OCI-M2 (cell line): ENCODE results near the gene DENND1A.

ENCODE experiments used
- DNase-seq: peaks from one replicate; lab custom pipeline; 2025; ENCODE audit not compliant: unreplicated experiment; lab: John Stamatoyannopoulos, UW

The DENND1A gene

DNA sequence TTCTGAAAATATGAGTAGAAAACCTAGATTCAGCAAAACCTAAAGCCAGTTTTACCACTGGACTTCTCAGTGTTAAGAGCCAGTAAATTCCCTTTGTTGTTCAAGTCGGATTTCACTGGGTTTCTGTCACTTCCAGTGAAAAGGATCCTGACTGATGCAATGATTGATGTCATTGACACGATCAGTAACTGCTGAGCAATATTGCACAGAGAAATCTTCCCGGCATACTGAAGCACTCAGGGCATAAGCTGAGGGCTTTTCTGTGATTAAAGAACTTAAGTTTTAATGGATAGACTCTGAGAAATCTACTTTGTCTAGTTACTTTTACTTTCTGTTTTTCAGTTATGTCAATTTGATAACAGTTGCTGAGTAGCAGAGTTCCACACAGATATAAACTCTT, 61.9 kb downstream of the DENND1A start:
- DNase-seq, result no peak

DNA sequence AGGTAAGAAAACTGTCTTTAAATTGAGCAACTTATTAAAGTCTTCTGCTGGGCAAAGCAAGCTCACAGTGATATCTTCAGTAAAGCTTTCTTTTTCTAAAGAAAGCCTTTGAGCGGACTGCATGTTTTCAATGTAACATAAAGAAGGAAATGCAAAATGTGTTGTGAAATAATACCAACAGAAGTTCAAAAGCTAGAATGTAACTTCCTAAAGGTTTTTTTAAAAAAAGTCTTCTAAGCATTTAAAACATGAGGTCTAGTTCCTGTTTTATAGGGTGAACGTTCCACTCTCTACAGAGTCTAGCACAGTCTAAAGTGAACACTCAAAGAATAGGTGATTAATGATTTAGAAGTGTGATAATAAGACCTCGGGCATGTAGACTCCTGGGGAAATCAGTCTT, 62.9 kb downstream of the DENND1A start:
- no peak for DNase-seq

DNA sequence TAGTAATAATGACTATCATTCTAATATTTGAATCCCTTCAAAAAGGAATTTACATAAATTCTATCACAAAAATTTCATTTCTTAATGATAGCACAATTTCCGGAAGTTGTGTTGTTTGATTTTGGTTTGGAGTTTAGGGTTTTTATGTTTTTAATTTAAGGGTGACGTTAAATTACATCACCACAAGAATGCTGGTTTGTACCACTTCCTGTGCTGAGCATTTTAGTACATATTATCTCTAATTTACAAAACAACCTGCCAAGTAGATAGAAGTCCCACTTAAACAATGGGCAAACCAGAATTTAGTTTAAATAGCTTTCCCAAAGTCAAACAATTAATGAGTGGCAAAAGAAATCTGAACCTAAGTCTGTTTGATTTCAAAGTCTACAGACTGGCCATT, 63.4 kb downstream of the DENND1A start:
- DNase-seq, result no peak

DNA sequence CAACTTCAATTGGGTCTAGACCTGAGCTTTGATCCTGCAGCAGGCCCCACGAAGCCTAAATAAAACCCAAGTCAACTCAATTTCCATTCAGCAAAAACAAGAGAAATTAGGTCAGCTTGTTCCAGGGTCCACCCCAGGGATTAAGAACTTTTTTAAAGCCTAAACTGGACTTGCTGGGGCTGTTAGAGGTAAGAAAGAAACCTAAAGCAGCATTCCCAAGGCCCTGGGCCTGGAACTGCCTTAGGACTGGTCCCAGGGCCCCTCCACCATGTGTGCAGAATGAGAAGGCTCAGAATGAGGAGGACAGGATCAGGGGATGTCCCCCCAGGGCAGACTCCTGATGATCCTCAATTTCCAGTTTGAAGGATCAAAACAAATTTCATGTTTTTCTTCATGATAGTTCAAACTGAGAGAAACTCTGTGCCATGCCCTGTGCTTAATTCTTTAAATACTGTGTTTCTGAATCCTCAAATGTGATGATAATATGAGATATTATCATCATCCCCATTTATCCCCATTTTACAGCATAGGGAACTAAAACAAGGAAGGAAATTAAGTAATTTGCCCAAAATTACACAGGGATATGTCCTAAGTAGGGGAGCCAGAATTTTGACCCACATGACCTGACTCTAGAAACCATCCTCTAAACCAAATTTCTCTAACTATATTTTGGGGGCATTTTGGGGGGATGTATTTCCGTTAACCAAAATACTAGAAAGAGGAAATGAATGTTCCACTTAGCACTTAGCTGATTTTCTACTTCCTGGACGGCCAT, 64.5 kb downstream of the DENND1A start:
- DNase-seq, result no peak

DNA sequence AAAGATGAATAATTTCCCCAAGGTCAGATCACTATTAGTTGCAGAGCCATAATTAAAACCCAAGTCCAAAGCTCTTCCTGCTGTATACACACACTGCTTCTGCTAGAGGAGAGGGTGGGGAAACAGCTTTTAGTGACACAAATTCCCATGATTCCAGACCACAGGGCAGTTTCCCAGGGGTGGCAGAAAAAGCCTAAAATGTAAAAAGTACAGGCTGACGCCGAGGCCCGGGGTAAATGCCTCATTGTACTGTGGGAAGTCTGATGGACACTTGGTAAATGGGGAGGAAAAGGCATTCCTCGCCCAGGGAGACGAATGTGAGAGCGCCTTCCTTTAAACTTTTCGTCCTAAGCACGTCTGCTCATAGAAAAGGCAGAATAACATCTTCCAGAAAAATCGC, 65.7 kb downstream of the DENND1A start:
- DNase-seq, result no peak

DNA sequence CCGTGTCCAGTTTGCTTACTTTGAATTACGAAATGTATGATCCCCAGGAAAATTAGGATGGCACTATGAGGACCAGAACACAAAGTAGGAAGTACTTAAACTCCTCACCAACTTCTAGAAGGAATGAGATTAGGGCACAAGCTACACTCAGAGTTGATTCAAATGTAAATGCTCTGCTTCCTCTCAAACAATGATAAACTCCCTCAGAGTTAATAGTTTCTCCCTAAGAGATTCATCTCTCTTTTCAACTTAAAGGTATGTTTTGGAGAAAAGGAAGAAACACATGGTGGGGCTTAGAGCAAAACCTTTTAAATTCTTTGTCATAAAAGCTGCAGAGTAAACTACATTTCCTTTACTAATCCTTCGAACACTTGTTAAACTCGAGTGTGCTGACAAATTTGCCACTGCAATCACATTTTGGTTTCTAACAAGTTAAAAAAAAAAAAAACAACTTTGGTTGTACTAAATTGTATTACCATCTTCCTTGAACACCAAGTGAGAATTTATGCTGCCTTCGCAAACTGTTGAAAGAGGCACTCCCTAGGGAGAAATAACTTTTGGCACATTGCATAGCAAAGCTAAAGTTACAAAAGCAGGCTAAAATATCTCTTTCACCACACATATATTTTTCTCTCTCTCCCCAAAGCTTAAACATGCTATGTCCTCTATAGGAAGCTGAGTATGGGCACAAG, 66.6 kb downstream of the DENND1A start:
- no peak for DNase-seq

DNA sequence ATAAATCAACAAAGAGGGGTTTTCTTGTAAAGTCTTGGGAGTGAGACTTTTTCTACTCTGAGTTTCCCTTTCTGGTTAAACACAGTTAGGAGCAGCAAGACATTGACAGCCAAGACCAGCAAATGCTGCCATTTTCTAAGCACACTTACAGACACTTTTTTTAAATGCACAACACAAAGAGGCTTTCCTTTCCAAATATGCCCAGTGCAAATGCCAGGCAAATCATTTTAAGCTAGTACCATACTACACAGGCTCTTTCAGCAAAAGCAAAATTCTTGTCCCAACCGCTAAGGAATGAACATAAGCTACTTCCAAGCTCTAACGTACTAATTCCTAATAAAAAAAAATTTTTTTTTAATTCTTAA, 68.2 kb downstream of the DENND1A start:
- DNase-seq, result no peak

DNA sequence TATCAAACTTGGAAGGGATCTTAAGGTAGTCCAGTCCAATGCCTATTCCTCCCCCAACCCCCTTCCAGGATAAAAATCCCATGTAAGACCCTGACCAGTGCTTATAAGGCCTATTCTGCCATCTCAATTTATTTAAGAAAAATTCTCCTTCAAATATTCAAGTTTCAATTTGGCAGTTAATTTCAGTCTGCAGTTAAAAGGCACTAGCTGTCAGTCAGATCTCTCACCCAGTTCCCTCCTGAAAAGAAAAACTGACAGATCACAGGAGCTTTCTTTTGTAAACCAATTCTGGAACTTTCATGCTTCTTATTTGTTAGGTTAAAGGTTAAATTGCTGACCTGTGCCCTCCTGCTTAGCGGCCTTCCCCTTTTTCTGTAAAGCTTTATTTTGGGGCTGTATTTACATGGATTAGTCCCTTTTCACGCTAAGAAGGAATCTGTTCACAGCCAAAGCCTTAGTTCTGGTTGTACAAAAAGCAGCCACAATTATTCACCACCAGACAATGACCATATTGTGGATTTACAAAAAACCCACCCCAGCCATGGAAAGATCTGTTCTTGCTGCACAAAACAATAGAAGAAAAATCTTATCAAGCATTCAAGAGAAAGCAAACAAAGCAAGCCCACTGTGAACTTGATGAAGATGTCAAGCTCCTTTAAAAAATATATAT, 68.7 kb downstream of the DENND1A start:
- DNase-seq, result no peak

DNA sequence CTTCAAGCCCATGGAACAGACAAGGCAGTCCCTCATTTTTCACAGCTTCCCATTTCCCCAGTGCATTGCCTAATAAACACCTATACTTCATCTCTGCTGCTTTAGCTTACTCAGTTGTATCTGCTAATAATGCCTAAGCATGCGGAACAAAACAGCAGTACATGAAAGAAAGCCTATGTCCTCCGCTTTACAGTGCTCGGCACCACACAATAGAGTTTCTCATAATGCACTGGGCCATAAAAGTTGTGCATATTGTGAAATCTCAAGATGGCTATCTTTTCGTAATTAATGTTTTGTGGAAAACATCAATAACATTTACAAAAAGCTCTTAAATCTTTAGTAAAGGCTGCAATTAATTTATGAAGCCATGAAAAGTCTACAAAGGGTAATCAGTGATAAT, 69.3 kb downstream of the DENND1A start:
- DNase-seq, result no peak

DNA sequence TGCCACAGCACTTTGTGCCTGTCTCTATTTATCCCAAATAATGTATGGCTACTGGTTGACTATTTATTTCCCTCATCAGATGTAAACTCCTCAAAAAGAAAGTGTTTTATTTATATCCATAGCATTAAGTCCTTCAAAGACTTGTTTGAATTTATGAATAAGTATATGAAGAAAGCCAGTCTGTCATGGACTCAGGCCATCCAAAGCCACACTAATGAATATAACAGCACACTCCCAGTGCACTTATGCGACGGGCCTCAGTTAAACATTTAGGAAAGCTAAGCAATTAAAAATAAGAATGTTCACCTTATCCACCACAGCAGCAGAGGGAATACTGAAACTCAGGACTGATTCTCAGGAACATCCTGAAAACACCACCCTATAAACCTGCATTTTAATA, 77.5 kb downstream of the DENND1A start:
- DNase-seq, result no peak

DNA sequence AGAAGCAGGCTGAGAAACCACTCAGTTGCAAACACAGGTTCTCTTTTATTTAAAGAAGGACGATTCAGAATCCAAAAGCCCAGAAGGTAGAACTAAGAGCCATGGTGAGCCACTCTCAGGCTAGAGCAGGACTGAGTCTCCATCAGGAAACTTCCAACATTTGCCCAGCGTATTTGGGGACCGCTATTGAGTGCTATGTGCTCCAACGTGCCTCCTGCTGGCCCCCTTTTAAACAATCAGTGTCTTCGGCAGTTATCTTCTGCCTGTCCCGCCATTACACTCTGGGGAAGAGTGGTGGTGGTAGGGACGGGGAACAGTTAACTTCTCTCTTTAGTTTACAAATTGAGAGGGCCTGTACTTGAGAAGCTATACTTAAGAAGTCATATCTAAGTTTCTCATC, 78.1 kb downstream of the DENND1A start:
- no peak for DNase-seq

DNA sequence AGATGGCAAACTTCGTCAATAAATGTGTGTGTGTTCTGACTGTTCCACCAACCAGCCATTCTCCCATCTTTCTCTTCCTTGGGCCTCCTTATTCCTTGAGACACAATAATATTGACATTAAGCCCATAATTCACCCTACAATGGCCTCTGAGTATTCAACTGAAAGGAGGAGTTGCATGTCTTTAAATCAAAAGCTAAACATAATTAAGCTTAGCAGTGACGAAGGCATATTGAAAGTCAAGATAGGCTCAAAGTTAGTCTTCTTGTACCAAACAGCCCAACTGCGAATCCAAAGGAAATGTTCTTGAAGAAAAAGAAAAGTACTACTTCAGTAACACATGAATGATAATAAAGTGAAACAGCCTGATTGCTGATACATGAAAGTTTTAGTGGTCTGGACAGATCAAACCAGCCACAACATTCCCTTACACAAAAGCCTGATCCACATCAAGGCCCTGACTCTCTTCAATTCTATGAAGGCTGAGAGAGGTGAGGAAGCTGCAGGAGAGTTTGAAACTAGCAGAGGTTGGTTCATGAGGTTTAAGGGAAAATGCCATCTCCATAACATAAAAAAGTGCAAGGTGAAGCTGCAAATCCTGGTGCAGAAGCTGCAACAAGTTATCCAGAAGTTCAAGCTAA, 81.4 kb downstream of the DENND1A start:
- no peak for DNase-seq

DNA sequence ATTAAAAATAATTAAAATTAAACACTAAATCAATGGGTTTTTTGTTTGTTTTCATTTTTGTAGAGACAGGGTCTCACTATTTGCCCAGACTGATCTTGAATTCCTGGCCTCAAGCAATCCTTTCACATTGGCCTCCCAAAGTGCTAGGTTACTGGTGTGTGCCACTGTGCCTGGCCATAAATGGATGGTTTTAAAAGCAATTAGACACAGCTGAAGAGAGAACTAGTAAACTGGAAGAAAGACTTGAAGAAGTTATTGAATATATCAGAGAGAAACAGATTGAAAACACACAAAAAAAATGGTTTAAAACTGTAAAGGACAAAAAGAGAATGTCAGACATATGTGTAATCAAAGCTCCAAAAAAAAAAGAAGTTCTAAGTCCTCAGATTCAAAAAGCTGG, 83.0 kb downstream of the DENND1A start:
- no peak for DNase-seq

DNA sequence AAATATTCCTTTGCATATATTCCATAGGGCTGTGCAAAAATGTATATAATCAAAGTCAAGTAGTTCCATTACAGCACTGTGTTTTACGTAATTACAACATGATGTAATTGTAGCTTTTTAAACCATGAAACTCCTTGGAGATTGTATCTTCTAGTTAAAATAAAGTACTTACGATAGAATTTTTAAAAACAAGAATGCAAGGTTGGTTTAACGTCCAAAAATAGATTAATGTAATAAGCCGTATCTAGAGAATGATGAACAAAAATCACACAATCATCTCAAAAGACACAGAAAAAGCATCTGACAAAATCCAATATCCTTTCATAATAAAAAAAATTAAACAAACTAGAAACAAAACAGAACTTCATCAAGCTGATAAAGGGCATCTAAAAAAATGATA, 86.2 kb downstream of the DENND1A start:
- no peak for DNase-seq

DNA sequence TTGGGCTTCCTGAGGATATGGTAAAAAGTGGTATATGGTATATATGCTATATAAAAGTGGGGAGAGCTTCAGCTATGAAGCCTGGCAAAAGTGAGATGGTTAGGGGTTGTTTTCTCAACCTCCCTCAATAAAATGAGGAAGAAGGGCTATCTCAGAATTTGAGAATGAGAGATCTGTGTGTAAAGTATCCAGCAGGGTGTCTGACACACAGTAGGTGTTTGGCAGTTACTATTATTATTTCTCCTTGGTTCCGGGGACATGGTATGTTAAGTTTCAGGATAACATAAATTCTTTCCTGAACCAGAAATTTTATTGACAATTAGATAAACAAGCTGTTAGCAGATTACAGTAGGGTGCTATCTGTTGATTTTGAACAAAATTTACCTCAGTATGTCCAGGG, 94.1 kb downstream of the DENND1A start:
- no peak for DNase-seq

DNA sequence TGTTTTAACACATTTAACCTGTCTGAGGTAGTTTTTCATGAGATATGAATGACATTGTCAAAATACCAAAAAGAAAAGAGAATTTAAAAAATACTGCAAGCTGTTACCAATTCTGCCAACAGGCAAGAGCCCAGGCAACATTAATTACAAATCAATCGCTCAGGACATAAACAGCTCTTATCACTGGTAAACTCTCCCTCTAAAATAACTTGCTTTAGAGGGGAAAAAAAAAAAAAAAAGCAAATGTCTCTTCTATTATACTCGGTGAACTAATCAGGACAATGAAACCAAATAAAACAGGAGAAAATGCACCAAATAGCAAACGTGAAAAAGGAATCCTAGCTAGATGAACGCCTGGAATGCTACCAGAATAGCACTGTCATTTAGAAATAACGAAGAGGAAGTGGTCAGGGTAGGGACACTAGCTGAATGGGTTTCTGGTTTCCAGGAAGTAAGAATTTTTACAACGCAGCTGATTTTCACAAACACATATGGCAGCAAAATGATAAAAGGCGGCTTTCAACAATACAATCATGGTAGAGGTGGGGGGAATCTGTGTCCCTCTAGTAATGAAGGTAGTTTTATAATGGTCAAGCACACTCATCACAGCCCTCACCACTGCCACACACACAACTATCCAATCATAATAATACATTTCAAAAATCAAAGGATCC, 94.9 kb downstream of the DENND1A start:
- DNase-seq, result no peak

DNA sequence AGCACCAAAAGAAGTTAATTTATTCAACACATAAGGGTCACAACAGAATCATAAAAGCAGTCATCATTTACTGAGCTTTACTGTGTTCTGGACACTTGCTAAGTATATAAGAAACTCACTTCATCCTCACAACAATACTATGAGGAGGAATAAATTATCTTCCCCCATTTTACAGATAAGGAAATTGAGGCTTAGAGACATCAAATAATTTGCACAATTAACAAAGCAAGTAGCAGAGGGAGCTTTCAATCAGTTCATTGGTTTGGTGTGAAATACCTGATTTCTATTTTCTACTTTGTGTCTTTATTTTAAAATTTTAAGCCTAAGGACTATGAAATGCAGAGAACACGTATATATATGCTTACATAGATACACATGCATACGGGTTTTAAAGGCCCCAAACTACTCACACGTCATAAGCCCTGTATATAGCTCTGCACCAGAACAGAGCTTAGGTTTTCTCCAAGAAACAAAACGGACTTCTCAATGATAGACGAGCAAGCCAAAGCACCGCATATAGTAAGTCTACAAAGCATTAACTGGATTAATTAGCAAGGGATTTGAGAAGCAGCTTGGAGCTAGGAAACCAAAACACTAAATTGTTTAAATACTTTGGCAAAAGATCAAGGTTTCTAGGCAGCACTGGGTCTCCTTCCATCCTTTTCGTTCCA, 95.6 kb downstream of the DENND1A start:
- DNase-seq, result no peak

DNA sequence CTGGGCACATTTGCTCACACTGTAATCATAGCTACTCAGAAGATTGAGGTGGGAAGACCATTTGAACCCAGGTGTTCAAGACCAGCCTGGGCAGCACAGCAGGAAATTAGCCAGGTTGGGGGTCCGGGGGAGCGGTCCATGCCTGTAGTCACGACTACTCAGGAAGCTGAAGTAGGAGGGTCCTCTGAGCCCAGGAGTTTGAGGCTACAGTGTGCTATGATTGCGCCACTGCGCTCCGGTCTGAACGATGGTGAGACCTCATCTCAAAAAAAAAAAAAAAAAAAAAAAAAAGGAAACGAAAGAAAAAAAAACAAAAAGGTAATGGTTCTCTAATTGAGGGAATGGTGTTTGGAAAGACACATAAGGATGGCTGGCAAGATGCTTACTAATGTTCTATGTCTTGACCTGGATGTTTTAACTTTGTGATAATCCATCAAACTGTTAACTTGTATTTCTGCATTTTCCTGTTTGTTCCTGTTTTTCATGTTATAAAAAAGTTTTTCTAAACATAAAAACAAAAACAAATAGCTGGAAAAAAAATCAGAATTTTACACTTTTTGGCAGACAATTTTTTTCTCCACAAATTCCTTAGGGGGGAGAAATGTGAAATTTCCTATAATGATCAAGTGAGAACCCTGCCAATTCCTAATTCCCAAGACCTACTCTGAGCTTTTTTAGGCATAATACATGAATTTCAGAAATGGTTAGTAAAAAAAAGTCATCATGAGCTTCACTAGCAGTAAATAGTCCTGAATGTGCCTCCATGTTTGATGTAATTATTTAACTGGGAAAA, 96.9 kb downstream of the DENND1A start:
- no peak for DNase-seq

DNA sequence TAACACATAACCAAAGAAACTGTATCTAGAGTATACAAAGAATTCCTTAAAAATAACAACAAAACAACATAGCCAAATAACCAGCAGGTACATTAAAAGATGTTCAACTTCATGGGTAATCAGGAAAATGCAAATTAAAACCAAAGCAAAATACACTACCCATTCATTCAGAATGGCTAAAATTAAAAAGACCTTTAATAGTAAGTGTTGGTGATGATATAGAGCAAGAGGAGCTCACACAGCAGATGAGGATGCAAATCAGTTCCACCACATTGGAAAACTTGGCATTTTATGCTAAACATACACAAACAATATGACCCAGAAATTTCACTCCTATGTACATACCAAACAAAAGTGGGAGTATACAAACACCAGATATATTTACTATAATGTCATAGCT, 97.8 kb downstream of the DENND1A start:
- DNase-seq, result no peak

DNA sequence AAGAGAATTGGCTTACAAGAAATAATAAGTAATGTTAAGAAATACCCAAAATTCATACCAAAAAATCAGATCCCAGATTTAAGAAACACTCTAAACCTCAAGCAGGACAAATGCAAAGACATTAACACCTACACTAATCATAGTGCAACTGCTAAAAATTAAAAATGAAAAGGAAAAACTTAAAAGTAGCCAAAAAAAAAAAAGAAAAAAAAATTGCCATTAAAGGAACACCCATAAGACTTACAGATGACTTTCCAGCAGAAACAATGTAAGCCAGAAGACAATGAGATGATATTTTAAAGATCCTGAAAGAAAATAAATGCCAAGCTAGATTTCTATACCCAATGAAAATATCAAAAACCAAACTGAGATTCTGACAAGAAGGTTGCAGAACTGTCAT, 101.5 kb downstream of the DENND1A start:
- no peak for DNase-seq
